Adipose tissue (tissue), 3 donors: ENCODE measurements around the gene KDM3B. TPM values are rescaled to one million over a fixed set of nuclear protein-coding genes. Genes with fewer than 3 reads are reported as not detected.

Experiments used
- H3K27ac ChIP-seq: one replicate; pipeline ENCODE4 v1.5.1; 2013; ENCODE audit warnings: low read depth, low read length
- WGBS, 3 donors: extraction: QIAGEN DNeasy Blood & Tissue Kit; methylation state at CpG; one replicate each; pipeline ENCODE4 v1.1.7; 2013; 5-methylcytosine and 5-hydroxymethylcytosine counted together
- polyA plus RNA-seq, 3 donors: library from polyadenylated mRNA; stranded (reverse); fragments of 200-250 nt; gene quantifications; one replicate each; pipeline ENCODE4 v1.2.3, GENCODE V29; 2013
- donor health status: healthy with polysubstance abuse.
- donor health status: Bipolar disorder and iron deficiency.
- donor health status: healthy.

The KDM3B gene
- polyA plus RNA-seq, 3 donors, result 14.2 to 26.7 (median 22.9) TPM

GRCh38 chr5:138458856-138459255 is 106.4 kb downstream of the KDM3B start:
- 77 to 84% (median 83%) methylated on average over 9 of the region's 9 CpGs for WGBS, 3 donors
- H3K27ac ChIP-seq, result no peak overlapping the region

GRCh38 chr5:138459311-138459933 is 106.9 kb downstream of the KDM3B start:
- no peak overlapping the region for H3K27ac ChIP-seq

DNA sequence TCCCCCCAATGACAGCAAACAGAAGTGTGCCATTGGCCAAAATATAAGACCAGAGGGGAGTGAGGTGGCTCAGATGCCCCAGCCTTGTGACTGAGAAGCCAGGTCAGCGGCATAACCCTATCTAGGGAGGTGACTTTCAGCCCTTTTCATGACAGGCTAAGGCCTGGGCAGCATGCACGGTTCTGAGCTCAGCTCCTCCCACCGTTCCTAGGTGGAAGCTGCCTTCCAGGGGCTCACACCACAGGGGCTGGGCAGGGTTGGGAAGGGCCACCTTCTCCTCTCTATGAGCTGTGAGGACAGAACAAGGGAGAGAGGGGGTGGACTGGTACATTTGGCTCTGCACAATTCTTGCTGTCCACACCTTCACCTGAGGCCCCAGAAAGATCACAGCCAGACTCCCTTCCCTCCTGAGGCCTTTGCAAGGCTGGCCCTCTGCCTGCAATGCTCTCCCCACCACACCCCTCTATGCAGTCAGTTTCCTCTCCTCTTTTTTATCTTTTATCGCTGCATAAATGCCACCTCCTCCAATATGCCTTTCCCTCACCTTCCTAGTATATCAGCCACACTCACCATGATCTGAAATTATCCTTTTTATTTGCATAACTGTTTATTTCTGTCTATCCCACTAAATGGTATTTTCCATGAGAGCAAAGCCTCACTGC is 107.7 kb downstream of the KDM3B start:
- no peak overlapping the region for H3K27ac ChIP-seq
- 75 to 80% (median 77%) methylated on average over 4 of the region's 4 CpGs for WGBS, 3 donors

More at GRCh38 chr5:138459311-138459933, 106.9 kb downstream of the KDM3B start:
- 57 to 85% (median 66%) methylated on average over 11 of the region's 11 CpGs for WGBS, 3 donors

DNA sequence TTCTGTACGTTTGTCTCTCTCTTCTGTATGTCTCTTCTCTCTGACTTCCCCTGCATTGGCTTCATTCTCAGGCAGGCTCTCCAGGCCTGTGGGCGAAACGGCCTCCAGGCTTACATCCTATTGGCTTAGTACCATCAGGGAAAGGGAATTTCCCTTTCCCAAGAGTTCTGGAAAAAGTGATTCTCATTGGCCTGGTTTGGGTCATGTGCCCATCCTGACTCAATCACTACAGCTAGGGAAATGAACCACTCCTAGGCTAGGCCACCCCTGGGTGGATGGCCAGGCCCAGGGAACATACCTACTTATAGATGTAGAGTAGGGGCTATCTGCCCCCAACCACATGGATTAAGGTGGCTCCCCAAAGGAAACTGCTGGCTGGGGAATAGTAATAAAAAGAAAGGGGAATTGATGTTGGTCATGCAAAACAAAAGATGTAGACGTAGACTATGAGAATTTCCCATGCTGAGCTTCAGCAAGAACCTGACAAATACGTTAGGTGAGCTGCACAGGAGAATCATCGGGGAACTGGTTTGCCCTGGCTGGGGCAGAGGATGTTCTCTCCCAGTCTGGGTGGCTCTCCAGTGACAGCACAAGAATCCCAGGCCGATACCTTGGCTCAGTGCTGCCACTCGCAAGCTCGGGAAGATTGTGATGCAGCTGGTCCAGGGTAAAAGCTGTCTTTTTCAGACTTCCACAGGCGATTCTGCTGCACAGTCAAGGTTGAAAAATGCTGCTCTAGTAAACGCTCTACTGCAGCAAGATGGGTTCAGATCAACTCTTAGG is 109.0 kb downstream of the KDM3B start:
- WGBS, 3 donors, result 79 to 82% (median 80%) methylated on average over 11 of the region's 11 CpGs
- no peak overlapping the region for H3K27ac ChIP-seq

GRCh38 chr5:138463419-138464007 is 111.0 kb downstream of the KDM3B start:
- H3K27ac ChIP-seq, result peak overlapping the region; percentile 75
- 17 to 20% (median 18%) methylated on average over 21 of the region's 21 CpGs for WGBS, 3 donors

- WGBS, 3 donors, result 0 to 1% (median 1%) methylated on average over 27 to 34 of the region's 34 CpGs
- peak overlapping the region; percentile 75 for H3K27ac ChIP-seq
Observed at GRCh38 chr5:138464008-138464387, 111.5 kb downstream of the KDM3B start.

DNA sequence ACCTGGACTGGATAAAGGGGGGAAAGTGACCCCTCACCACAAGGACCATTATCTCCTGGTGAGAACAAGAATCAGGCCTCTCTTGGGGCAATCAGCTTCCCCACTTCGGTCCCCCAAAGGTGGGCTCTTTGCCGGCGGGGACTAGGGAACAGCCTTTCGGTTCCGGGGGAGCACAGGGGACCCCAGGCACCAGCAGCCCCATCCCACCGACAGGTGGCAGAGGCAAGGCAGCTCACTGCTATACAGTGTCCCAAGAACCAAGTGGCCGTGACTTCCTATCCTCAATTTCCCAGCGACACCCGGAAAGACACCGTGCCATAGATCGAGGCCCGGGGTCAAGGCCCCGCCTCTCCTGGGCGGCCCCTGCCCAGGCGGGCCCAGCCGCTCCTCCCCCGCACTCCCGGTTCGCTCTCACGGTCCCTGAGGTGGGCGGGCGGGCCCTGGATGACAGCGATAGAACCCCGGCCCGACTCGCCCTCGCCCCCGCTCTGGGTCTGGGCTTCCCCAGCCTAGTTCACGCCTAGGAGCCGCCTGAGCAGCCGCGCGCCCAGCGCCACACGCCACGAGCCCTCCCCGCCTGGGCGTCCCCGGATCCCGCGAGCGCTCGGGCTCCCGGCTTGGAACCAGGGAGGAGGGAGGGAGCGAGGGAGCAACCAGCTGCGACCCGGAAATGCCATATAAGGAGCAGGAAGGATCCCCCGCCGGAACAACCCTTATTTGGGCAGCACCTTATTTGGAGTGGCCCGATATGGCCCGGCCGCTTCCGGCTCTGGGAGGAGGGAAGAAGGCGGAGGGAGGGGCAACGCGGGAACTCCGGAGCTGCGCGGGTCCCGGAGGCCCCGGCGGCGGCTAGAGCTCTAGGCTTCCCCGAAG is 112.1 kb downstream of the KDM3B start:
- WGBS, 3 donors, result 0% methylated on average over 56 to 64 of the region's 64 CpGs

DNA sequence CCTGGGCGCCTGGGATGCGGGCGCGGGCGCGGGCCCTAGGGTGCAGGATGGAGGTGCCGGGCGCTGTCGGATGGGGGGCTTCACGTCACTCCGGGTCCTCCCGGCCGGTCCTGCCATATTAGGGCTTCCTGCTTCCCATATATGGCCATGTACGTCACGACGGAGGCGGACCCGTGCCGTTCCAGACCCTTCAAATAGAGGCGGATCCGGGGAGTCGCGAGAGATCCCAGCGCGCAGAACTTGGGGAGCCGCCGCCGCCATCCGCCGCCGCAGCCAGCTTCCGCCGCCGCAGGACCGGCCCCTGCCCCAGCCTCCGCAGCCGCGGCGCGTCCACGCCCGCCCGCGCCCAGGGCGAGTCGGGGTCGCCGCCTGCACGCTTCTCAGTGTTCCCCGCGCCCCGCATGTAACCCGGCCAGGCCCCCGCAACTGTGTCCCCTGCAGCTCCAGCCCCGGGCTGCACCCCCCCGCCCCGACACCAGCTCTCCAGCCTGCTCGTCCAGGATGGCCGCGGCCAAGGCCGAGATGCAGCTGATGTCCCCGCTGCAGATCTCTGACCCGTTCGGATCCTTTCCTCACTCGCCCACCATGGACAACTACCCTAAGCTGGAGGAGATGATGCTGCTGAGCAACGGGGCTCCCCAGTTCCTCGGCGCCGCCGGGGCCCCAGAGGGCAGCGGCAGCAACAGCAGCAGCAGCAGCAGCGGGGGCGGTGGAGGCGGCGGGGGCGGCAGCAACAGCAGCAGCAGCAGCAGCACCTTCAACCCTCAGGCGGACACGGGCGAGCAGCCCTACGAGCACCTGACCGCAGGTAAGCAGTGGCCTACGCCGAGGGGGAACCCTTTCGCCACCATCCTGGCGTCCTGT is 113.0 kb downstream of the KDM3B start, which contains the start of gene EGR1:
TSS of gene EGR1 (plus strand) at position 219 of the 864 bp plus-strand sequence. CDS start at position 502, 283 bp downstream.
- 0% methylated on average over 60 to 85 of the region's 85 CpGs for WGBS, 3 donors
- peak within 1 kb of the TSS; percentile 45 for H3K27ac ChIP-seq

More for the DNA sequence above, 112.1 kb downstream of the KDM3B start:
- H3K27ac ChIP-seq, result peak overlapping the region; percentile 45

- WGBS, 3 donors, result 7 to 17% (median 13%) methylated on average over 39 of the region's 39 CpGs
- no peak overlapping the region for H3K27ac ChIP-seq
Observed at GRCh38 chr5:138466125-138466899, 113.8 kb downstream of the KDM3B start.

- no peak overlapping the region for H3K27ac ChIP-seq
- WGBS, 3 donors, result 94 to 96% (median 94%) methylated on average over 43 to 45 of the region's 45 CpGs
Observed at GRCh38 chr5:138466900-138467710, 114.6 kb downstream of the KDM3B start.

GRCh38 chr5:138467711-138468132 is 115.2 kb downstream of the KDM3B start:
- no peak overlapping the region for H3K27ac ChIP-seq
- WGBS, 3 donors, result 86 to 95% (median 91%) methylated on average over 14 of the region's 14 CpGs

DNA sequence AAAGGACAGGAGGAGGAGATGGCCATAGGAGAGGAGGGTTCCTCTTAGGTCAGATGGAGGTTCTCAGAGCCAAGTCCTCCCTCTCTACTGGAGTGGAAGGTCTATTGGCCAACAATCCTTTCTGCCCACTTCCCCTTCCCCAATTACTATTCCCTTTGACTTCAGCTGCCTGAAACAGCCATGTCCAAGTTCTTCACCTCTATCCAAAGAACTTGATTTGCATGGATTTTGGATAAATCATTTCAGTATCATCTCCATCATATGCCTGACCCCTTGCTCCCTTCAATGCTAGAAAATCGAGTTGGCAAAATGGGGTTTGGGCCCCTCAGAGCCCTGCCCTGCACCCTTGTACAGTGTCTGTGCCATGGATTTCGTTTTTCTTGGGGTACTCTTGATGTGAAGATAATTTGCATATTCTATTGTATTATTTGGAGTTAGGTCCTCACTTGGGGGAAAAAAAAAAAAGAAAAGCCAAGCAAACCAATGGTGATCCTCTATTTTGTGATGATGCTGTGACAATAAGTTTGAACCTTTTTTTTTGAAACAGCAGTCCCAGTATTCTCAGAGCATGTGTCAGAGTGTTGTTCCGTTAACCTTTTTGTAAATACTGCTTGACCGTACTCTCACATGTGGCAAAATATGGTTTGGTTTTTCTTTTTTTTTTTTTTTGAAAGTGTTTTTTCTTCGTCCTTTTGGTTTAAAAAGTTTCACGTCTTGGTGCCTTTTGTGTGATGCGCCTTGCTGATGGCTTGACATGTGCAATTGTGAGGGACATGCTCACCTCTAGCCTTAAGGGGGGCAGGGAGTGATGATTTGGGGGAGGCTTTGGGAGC is 115.9 kb downstream of the KDM3B start:
- 90 to 92% (median 92%) methylated on average over 7 of the region's 7 CpGs for WGBS, 3 donors
- H3K27ac ChIP-seq, result no peak overlapping the region

DNA sequence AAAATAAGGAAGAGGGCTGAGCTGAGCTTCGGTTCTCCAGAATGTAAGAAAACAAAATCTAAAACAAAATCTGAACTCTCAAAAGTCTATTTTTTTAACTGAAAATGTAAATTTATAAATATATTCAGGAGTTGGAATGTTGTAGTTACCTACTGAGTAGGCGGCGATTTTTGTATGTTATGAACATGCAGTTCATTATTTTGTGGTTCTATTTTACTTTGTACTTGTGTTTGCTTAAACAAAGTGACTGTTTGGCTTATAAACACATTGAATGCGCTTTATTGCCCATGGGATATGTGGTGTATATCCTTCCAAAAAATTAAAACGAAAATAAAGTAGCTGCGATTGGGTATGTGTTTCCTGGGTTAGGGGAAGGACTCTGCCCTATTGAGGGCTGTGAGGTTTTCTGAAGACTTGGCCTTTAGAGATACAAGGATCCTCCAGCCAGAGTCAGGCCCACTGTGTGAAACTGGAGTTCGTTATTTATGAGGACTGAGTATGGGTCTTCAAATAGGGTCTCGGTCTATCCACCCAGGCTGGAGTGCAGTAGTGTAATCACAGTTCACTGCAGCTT is 116.6 kb downstream of the KDM3B start:
- no peak overlapping the region for H3K27ac ChIP-seq
- WGBS, 3 donors, result 88 to 89% (median 89%) methylated on average over 8 of the region's 8 CpGs

- 71 to 79% (median 75%) methylated on average over 8 of the region's 8 CpGs for WGBS, 3 donors
- H3K27ac ChIP-seq, result no peak overlapping the region
Observed at GRCh38 chr5:138469540-138470321, 117.2 kb downstream of the KDM3B start.
